HG02885 (cell line): Measurements from ENCODE around the gene AGPAT1.
A peak's percentile ranks its signal among the peaks of the same experiment; 100 is the strongest.

Experiments
- ATAC-seq: cut with Tn5 transposase; IDR thresholded peaks from one replicate; pipeline ENCODE4 v1.9.1; 2021; ENCODE audit warnings: mild to moderate bottlenecking; ENCODE audit not compliant: unreplicated experiment, poor library complexity

The AGPAT1 gene

GRCh38 chr6:32173051-32173727, 2.7 kb downstream of the AGPAT1 start:
- no peak for ATAC-seq

GRCh38 chr6:32171234-32171633, 4.7 kb downstream of the AGPAT1 start:
- no peak for ATAC-seq

DNA sequence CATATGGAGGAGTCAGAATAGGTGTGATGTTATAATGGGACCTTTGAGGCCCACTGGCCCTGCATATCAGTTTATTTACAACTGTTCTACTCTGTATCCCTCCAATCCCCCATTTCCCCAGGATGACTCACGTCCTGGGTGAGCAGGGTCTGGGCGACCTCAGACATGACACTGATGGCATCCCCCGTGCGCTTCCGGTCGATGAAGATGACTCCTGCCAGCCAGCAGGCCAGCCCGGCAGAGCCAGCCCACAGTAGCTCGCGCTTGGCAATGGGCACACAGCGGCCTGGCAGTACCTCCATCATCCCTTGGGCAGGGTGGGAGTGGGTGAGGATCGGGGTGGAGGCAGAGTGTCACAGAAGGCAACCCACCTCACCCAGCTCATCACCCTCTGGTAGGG, 5.6 kb downstream of the AGPAT1 start:
- ATAC-seq = no peak

- ATAC-seq = no peak
Observed at GRCh38 chr6:32168807-32169591, 6.9 kb downstream of the AGPAT1 start.

DNA sequence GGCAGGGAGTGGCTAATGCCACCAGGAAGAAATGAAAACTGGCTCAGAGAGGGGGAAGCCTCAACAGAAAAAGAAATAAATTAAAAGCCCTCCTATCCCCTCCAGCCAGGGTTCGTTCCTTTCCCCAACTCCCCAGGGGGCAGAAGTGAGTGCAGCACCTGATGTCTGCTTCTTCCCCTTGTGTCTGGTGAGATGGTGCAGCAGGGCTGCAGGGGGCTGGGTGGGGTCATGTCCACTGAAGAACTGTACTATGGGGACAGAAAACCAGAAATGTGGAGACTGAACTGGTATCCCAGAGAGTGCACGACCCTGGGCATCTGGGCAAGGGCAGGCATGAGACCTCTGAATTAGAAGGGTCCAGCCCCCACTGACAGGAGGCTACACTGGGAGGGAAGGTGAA, 7.5 kb downstream of the AGPAT1 start:
- ATAC-seq = no peak

DNA sequence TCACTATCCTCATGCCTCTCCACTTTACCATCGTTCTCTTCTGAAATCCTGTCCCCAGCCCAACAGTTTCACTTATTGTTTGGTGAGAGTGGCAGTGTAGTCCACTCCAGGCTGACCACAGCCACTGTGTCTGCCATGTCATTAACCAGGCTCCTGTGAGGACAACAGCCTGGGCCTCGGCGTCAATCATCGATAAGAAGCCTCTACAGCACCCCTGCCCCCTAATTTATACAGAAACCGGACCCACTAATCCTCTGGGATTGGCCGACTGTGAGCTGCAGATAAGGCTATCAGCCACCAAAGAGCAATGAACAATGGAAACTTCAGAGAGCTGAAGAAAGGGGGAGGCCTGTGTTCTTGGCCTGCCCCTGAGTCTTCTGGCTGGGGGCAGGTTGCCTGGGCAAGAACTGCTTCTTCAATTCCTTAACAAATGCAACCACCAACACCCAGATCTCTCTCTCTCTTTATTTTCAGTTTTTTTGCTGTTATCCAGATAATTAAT, 8.1 kb downstream of the AGPAT1 start:
- ATAC-seq = no peak

GRCh38 chr6:32167154-32167760, 8.6 kb downstream of the AGPAT1 start:
- no peak for ATAC-seq

DNA sequence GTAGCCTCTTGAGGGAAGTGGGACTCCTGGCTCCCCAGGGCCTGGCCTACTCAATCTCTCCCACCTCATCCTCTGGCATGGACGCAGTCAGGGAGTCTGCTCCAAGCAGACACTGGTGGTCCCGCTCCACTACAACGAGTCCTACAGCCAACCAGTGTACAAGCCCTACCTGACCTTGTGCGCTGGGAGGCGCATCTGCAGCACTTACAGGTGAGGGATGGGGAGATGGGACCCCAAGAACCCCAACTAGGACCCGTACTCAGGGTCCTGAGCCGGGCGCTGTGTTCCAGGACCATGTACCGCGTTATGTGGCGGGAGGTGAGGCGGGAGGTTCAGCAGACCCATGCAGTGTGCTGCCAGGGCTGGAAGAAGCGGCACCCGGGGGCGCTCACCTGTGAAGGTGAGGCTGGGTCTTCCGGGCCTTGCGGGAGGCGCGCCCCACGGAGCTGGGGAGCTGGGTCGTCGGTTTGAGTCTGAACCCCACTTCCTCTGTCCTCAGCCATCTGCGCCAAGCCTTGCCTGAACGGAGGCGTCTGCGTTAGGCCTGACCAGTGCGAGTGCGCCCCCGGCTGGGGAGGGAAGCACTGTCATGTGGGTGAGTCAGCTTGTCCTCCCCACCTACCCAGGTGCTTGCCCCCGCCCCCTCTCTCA, 9.3 kb downstream of the AGPAT1 start:
- ATAC-seq = no peak

GRCh38 chr6:32164295-32164694, 11.6 kb downstream of the AGPAT1 start, which contains the start of gene EGFL8:
Gene EGFL8 (plus strand): TSS chr6:32164595. CDS start chr6:32166166, 1,571 bp downstream.
- ATAC-seq = no peak

- no peak for ATAC-seq
Observed at GRCh38 chr6:32163559-32164258, 12.2 kb downstream of the AGPAT1 start.

- no peak for ATAC-seq
Observed at GRCh38 chr6:32158052-32158451, 17.8 kb downstream of the AGPAT1 start.

GRCh38 chr6:32156891-32157290, 19.0 kb downstream of the AGPAT1 start:
- no peak for ATAC-seq

GRCh38 chr6:32154514-32155161, 21.2 kb downstream of the AGPAT1 start:
- peak; percentile 56 for ATAC-seq

DNA sequence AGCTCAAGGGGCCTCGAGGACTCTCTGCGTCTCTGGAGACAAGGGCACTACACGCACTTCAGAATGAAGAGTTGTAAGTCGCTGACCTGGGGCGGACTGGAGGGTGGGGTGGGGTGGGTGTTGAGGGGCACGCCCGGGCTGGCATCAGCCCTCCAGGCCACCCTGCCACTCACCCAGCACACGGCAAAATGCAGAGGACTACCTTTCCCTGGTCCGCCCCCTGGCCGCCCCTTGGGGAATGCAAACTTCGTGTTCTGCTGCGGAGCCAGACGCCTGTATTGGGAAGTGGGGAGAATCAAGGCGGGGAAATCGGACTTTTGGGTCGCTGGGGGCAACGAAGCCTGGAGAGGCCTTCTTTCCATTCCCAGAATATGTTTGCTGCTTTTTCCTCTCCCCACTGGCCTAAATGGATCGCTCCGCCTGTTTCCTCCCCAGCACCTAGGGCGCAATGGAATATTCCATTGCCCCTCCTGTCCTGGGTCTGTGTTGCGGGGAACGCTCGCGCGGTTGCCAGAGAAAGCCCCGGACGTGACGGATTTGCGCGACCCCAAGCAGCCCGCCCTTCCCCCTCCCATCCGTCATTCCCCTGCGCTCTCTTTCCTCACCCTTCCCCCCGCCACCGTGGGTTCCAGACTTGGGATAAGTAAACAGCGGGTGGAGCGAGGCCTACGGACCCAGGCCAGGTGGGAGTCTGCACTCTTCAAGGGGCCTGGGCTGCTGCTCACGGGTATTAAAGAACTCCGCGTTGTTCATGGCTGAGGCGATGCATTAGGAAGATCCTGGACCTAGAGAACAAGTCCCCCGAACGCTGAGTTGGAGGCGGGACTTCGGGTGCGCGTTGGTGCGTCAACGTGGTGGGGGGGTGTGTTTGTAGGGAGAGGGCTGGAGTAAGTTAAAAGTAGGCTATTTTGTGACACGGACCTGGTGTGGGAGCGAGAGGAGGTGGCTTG, 22.0 kb downstream of the AGPAT1 start, which contains the start of gene PPT2:
Gene PPT2 (plus strand): TSS at position 578 of the 950 bp plus-strand sequence. CDS start 454 bp downstream, outside the sequence.
- peak; percentile 26 for ATAC-seq

- ATAC-seq = no peak
Observed at GRCh38 chr6:32152769-32153563, 22.9 kb downstream of the AGPAT1 start.

DNA sequence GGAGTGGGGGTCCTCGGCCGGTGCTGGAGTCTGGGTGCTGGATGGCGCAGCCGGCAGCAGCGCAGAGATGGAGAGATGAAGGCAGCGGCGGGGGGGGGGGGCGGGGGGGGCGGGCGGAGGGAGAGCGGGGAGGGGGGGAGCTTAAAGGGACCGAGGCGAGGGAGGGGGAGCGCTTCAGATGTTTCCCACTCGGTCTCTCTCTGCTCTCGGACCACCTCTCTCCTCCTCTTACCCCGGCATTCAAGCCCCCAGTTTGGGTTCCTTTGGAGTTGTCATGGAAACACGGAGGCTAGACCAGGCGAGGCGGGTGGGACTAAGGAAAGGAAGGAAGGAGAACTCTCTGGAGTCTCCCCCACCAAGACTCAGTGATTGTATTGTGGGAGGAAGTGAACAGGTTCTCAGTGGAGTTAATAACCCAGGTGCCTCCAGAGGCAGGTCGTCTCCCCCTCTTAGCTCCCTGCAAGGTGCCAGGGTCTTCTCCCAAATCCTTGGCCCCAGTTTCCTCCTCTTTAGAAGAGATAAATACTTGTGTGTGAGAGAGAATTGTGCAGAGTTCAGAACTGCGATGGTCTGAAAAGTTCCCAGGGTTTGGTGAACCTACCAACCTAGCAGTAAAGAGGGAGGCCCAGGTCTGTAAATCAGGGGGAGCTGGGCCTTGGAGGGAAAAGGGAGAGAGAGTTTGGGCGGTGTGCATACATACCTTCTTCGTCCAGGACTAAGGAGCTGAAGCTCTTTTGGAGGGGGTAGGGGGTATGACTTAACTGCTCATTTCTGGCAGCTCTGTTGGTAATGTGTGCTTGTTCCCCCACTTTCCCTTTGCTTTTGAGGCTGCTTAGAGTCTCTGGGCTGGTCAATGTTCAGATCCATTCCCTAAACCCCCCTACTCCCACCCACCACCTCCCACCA, 23.8 kb downstream of the AGPAT1 start, which contains the start of gene PRRT1:
Gene PRRT1 (minus strand): TSS at position 77 of the 906 bp plus-strand sequence. CDS start 112 bp downstream, outside the sequence.
- ATAC-seq = no peak
